Esophagus squamous epithelium (tissue), 5 donors: Measurements from ENCODE around the gene NFKB1. TPM values are rescaled to one million over a fixed set of nuclear protein-coding genes. Genes with fewer than 3 reads are reported as not detected.

ENCODE experiments used
- DNase-seq: peaks from one replicate; lab custom pipeline; 2025; lab: John Stamatoyannopoulos, UW
- H3K27ac ChIP-seq, 4 donors: fragments of 200-600 bp; sonication (generic); one replicate each; pipeline ENCODE4 v1.5.1; 2016 to 2019; ENCODE audit warnings: mild to moderate bottlenecking in 1 of 4
- H3K27me3 ChIP-seq, 4 donors: fragments of 200-600 bp; sonication (generic); 1 replicate in 3 of 4; 2 replicates in 1 of 4; pipeline versions ENCODE4 v1.5.1 to v1.6.0; 2017 to 2021; ENCODE audit warnings: antibody characterized with exemption in 1 of 4
- H3K36me3 ChIP-seq, 3 donors: fragments of 200-600 bp; sonication (generic); one replicate each; pipeline ENCODE4 v1.5.1; 2016 to 2019
- H3K4me1 ChIP-seq, 3 donors: fragments of 200-600 bp; sonication (generic); one replicate each; pipeline ENCODE4 v1.5.1; 2017 to 2019
- H3K4me3 ChIP-seq, 4 donors: fragments of 200-600 bp; sonication (generic); 1 replicate in 3 of 4; 2 replicates in 1 of 4; pipeline ENCODE4 v1.5.1; 2016 to 2019; ENCODE audit warnings: mild to moderate bottlenecking in 2 of 4, moderate library complexity in 1 of 4
- H3K9me3 ChIP-seq, 3 donors: fragments of 200-600 bp; sonication (generic); one replicate each; pipeline ENCODE4 v1.5.1; 2016 to 2019
- POLR2A ChIP-seq, 4 donors: fragments of 450-650 bp; IDR thresholded peaks; one replicate each; pipeline ENCODE4 v1.6.1; 2017; ENCODE audit warnings: antibody characterized with exemption in 4 of 4, mild to moderate bottlenecking in 4 of 4, moderate library complexity in 3 of 4
- WGBS, 2 donors: methylation state at CpG; one replicate each; pipeline ENCODE4 v1.1.5; 2018; 5-methylcytosine and 5-hydroxymethylcytosine counted together
- intact Hi-C: fragments of 100-400 bp; cut with DNase I; formaldehyde crosslinking; loops from one replicate; pipeline ENCODE4 v1.15.0; 2022
- total RNA-seq, 4 donors: library from RNA; depleted of rRNA; stranded (reverse); fragments of >200 nt; gene quantifications; one replicate each; pipeline ENCODE4 v1.1.0, GENCODE V29; 2016
- TF ChIP-seq, protein P1 (sequence below), 6 experiments: fragments of 450-650 bp in 4 of 6; fragments of 200-600 bp in 2 of 6; sonication (generic) in 2 of 6; IDR thresholded peaks; one replicate each; pipeline ENCODE4 v1.5.1; 2016 to 2019; ENCODE audit warnings: antibody characterized with exemption in 6 of 6, mild to moderate bottlenecking in 4 of 6, moderate library complexity in 4 of 6
- donor health status: DM: yes; HTN: yes; CAD: no.

The NFKB1 gene
- total RNA-seq, 4 donors from 2014 or later: 33.5 to 47.5 (median 41.4) TPM

DNA sequence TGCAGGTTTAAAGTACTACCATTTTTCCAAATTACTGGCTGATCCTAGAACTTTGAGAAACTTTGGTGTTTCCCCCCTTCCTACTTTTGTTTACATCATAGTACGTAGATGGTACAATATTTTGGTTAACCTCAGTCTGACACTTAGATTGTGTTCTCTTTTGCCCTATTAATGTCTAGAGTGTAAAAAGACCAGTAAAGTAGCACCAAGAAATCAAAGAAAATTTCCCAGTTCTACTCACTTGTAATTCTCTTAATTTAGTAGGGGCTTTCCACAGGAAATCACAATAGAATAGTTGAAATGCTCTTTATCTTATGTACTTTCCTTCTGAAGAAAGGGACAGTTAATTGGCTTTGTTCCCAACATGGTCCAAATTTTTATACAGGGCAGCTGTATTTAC lies 51.6 kb downstream of the NFKB1 start:
- no peak overlapping the region for H3K27ac ChIP-seq
- no peaks in the 10 kb centered on the region for H3K9me3 ChIP-seq
- intact Hi-C loops: no loop called here
- peaks cover 0 to 14% (median 13%) of the 10 kb centered on the region in 3 donors for H3K4me1 ChIP-seq
- no peaks in the 10 kb centered on the region for H3K27me3 ChIP-seq
- no peak overlapping the region for H3K4me3 ChIP-seq
- peaks cover 0 to 24% (median 4%) of the 10 kb centered on the region in 3 donors for H3K36me3 ChIP-seq
- 44 to 46% methylated on average over 1 of the region's 1 CpG for WGBS, 2 donors
- no peak for TF ChIP-seq POLR2A (IDR thresholded peaks at IDR 0.05)
- TF ChIP-seq, protein P1, sequence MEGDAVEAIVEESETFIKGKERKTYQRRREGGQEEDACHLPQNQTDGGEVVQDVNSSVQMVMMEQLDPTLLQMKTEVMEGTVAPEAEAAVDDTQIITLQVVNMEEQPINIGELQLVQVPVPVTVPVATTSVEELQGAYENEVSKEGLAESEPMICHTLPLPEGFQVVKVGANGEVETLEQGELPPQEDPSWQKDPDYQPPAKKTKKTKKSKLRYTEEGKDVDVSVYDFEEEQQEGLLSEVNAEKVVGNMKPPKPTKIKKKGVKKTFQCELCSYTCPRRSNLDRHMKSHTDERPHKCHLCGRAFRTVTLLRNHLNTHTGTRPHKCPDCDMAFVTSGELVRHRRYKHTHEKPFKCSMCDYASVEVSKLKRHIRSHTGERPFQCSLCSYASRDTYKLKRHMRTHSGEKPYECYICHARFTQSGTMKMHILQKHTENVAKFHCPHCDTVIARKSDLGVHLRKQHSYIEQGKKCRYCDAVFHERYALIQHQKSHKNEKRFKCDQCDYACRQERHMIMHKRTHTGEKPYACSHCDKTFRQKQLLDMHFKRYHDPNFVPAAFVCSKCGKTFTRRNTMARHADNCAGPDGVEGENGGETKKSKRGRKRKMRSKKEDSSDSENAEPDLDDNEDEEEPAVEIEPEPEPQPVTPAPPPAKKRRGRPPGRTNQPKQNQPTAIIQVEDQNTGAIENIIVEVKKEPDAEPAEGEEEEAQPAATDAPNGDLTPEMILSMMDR (IDR thresholded peaks at IDR 0.05): no peak
- DNase-seq: no peak

DNA sequence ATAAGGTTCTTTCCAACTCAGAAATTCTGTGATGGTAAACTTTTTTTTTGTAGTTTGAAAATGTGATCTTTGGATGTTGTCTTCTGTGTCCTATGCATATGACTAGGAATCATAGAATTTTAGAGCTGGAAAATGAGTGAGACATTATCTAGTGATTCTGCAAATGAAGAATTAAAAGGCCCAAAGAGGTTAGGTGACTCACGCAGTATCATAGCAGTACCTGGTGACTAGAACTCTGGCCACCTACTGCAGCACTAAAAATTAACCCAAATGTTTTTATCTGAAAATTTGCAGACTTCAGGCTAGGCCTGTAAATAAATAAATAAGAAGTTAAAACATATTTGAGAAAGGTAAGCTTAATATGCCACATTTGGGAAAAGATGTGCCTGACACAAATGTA lies 52.8 kb downstream of the NFKB1 start:
- 91 to 96% methylated on average over 1 of the region's 1 CpG for WGBS, 2 donors
- Histone ChIP-seq H3K4me3 (no peak overlapping the region), H3K36me3 (peaks cover 0 to 16% (median 0%) of the 10 kb centered on the region in 3 donors), H3K27me3 (no peaks in the 10 kb centered on the region), H3K27ac (no peak overlapping the region), H3K4me1 (peaks cover 0 to 14% (median 13%) of the 10 kb centered on the region in 3 donors), H3K9me3 (no peaks in the 10 kb centered on the region)
- intact Hi-C loops: no loop called here
- TF ChIP-seq, protein P1 (IDR thresholded peaks at IDR 0.05): no peak
- TF ChIP-seq POLR2A (IDR thresholded peaks at IDR 0.05): no peak
- DNase-seq: no peak

DNA sequence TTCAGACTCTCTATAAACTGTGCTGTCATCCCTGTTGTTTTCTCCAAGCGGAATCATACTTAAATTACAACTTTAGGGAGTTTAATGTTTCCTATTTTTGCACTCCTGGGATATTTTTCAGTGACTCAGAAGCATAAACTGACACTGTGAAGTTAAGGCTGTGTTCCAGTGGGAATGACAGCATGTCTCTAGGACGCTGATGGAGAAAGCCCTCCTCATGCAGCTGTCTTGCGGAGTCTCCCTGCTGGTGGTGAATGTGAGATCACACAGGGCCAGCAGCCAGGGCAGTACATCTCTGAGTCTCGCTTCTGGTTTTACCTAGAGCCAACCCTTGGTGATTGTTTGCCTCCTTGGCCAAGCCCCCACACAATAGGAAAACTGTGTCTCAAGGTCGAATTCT lies 53.3 kb downstream of the NFKB1 start:
- 70 to 74% methylated on average over 5 of the region's 5 CpGs for WGBS, 2 donors
- Histone ChIP-seq H3K4me1 (peaks cover 0 to 14% (median 13%) of the 10 kb centered on the region in 3 donors), H3K27ac (no peak overlapping the region), H3K36me3 (peaks cover 0 to 16% (median 0%) of the 10 kb centered on the region in 3 donors), H3K4me3 (no peak overlapping the region), H3K27me3 (no peaks in the 10 kb centered on the region), H3K9me3 (no peaks in the 10 kb centered on the region)
- DNase-seq: no peak
- TF ChIP-seq, protein P1 (IDR thresholded peaks at IDR 0.05): no peak
- no peak for TF ChIP-seq POLR2A (IDR thresholded peaks at IDR 0.05)
- intact Hi-C loops: no loop called here

DNA sequence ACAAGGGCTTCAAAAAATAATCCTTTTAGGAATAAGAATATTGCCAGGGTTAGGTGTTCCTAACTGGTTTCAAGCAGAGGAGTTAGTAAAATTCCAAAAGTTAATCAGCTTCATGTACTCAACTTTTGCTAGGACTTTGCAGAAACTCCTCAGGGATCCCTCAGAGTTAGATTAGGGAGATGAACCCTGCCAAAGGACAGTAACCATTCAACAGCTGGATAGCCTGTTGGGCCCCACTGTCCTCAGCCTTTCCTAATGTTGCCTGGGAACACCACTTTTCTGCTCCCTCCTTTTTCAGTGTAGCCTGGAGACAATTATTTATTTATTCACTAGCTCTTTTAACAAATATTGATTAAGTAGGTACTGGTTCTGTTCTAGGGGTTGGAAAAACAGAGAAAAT lies 53.8 kb downstream of the NFKB1 start:
- no peak for TF ChIP-seq POLR2A (IDR thresholded peaks at IDR 0.05)
- TF ChIP-seq, protein P1 (IDR thresholded peaks at IDR 0.05): no peak
- H3K4me1 ChIP-seq: peaks cover 0 to 14% (median 13%) of the 10 kb centered on the region in 3 donors
- no peak for DNase-seq
- H3K27me3 ChIP-seq: no peaks in the 10 kb centered on the region
- H3K36me3 ChIP-seq: peaks cover 0 to 16% (median 0%) of the 10 kb centered on the region in 3 donors
- intact Hi-C loops: no loop called here
- no peak overlapping the region for H3K27ac ChIP-seq
- H3K4me3 ChIP-seq: no peak overlapping the region
- no peaks in the 10 kb centered on the region for H3K9me3 ChIP-seq

DNA sequence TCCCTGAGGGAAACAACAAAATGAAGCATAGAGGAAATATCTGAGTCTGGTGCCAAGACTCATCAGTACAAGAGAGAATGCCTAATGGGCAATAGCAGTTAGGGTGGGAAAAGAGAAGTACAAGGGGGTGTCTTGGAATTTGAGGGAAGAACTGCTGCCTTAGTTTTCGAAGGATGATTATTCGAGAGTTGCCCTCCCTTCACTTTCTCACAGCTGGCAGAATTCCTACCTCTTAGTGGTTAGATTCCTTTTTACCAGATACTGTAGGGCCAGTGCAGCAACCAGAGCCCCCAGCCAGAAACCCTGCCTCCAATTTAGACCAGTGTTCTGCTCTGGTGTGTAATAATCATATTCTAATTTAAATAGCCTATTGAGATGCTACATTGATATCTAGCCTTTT lies 56.5 kb downstream of the NFKB1 start:
- WGBS, 2 donors: 84 to 88% methylated on average over 2 of the region's 2 CpGs
- no peaks in the 10 kb centered on the region for H3K9me3 ChIP-seq
- H3K36me3 ChIP-seq: peaks cover 0 to 10% (median 0%) of the 10 kb centered on the region in 3 donors
- DNase-seq: no peak
- H3K27me3 ChIP-seq: no peaks in the 10 kb centered on the region
- intact Hi-C loops: no loop called here
- peaks cover 0 to 19% (median 10%) of the 10 kb centered on the region in 3 donors for H3K4me1 ChIP-seq
- no peak overlapping the region for H3K27ac ChIP-seq
- no peak for TF ChIP-seq POLR2A (IDR thresholded peaks at IDR 0.05)
- no peak overlapping the region for H3K4me3 ChIP-seq

DNA sequence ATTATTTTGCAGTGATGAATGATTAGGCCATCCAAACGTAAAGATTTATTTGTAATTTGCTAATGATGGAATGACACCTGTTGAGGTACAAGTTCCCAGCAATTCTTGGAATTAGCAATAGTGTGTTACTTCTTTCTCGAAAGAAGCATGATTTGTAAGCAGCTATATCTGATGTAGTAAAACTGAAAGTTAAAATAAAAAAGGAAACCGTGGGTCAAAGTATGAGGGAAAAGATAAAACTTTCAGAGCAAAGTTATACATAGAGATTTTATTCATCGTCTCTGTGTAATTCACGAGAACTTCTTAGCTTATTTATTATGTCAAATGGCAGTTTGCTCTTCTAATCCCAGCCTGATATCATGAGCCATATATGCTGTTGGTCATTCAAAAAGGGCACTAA lies 59.0 kb downstream of the NFKB1 start:
- Histone ChIP-seq H3K4me3 (no peak overlapping the region), H3K27me3 (no peaks in the 10 kb centered on the region), H3K9me3 (no peaks in the 10 kb centered on the region), H3K4me1 (peaks cover 0 to 13% (median 7%) of the 10 kb centered on the region in 3 donors), H3K36me3 (no peaks in the 10 kb centered on the region), H3K27ac (no peak overlapping the region)
- 46 to 53% methylated on average over 5 of the region's 5 CpGs for WGBS, 2 donors
- DNase-seq: no peak
- intact Hi-C loops: no loop called here
- TF ChIP-seq, protein P1 (IDR thresholded peaks at IDR 0.05): no peak
- no peak for TF ChIP-seq POLR2A (IDR thresholded peaks at IDR 0.05)
